GM12865 (cell line): ENCODE data around the gene SLC30A9.

ENCODE experiments used
- DNase-seq: peaks from one replicate; pipeline ENCODE4 v3.0.0; 2010; ENCODE audit warnings: low read depth
- H3K4me3 ChIP-seq: 2 replicates; pipeline ENCODE4 v1.5.1; 2011; ENCODE audit warnings: mild to moderate bottlenecking, low read depth, low read length, control low read depth
- CTCF ChIP-seq: IDR thresholded peaks from 2 replicates; pipeline ENCODE4 v1.5.1; 2011; ENCODE audit warnings: low read length, control low read depth, low read depth, inconsistent platforms; ENCODE audit not compliant: insufficient read depth; ENCODE audit errors: missing control alignments

Gene SLC30A9

GRCh38 chr4:42122237-42122636, 131.9 kb downstream of the SLC30A9 start:
- TF ChIP-seq CTCF: no peak
- H3K4me3 ChIP-seq: no peak overlapping the region
- DNase-seq: no peak

- DNase-seq: no peak
- no peak overlapping the region for H3K4me3 ChIP-seq
- no peak for TF ChIP-seq CTCF
Observed at GRCh38 chr4:42123071-42123644, 132.8 kb downstream of the SLC30A9 start.

- H3K4me3 ChIP-seq: no peak overlapping the region
- no peak for TF ChIP-seq CTCF
- no peak for DNase-seq
Observed at GRCh38 chr4:42132099-42132498, 141.8 kb downstream of the SLC30A9 start.

GRCh38 chr4:42133006-42133405, 142.7 kb downstream of the SLC30A9 start:
- no peak overlapping the region for H3K4me3 ChIP-seq
- DNase-seq: no peak
- no peak for TF ChIP-seq CTCF

GRCh38 chr4:42136371-42136770, 146.0 kb downstream of the SLC30A9 start:
- H3K4me3 ChIP-seq: no peak overlapping the region
- TF ChIP-seq CTCF: no peak

More at GRCh38 chr4:42136371-42136770, 146.0 kb downstream of the SLC30A9 start:
- DNase-seq: no peak
